Umbilical cord (tissue), 2 donors: Measurements from ENCODE around the gene METTL1. TPM values are rescaled to one million over a fixed set of nuclear protein-coding genes. Genes with fewer than 3 reads are reported as not detected.

Experiments used
- DNase-seq: peaks from one replicate; pipeline ENCODE4 v3.0.0-alpha.2; 2015; ENCODE audit warnings: low spot score
- total RNA-seq: library from RNA; depleted of rRNA; stranded (reverse); fragments of >200 nt; gene quantifications from one replicate; pipeline ENCODE4 v1.2.3, GENCODE V29; 2014; ENCODE audit warnings: low replicate concordance; ENCODE audit not compliant: insufficient read depth

The METTL1 gene
- total RNA-seq, 1 donor from 2014 or later: not detected

DNA sequence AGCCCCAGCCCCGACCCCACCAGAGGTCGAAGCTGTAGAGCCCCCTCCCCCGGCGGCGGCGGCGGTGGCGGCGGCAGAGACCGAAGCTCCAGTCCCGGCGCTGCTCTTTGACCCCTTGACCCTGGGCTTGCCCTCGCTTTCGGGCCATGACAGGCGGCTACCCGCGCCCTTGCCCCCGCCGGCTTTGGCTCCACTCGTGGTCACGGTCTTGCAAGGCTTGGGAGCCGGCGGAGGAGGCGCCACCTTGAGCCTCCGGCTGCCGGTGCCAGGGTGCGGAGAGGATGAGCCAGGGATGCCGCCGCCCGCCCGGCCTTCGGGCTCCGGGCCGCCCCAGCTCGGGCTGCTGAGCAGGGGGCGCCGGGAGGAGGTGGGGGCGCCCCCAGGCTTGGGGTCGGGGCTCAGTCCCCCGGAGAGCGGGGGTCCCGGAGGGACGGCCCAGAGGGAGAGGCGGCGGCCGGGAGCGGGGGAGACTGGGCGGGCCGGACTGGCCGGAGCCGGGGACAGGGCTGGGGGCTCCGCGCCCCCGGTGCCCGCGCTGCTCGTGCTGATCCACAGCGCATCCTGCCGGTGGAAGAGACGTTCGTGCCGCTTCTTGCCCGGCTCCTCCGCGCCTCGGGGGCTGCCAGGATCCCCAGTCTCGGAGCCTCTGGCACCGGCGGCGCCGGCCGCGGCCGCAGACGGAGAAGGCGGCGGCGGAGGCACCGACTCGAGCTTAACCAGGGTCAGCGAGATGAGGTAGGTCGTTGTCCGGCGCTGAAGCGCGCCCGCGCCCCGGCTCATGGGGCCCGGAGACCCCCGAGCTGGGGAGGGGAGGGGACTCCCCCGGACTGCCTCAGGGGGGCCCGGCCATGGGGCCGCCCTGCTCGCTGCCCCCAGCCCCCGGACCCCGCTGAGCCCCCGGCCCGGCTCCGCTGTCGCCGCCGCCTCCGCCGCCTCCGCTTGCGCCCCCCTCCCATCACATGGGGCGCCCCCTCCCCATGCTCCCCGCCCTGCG is 34.1 kb downstream of the METTL1 start:
- no peak for DNase-seq

DNA sequence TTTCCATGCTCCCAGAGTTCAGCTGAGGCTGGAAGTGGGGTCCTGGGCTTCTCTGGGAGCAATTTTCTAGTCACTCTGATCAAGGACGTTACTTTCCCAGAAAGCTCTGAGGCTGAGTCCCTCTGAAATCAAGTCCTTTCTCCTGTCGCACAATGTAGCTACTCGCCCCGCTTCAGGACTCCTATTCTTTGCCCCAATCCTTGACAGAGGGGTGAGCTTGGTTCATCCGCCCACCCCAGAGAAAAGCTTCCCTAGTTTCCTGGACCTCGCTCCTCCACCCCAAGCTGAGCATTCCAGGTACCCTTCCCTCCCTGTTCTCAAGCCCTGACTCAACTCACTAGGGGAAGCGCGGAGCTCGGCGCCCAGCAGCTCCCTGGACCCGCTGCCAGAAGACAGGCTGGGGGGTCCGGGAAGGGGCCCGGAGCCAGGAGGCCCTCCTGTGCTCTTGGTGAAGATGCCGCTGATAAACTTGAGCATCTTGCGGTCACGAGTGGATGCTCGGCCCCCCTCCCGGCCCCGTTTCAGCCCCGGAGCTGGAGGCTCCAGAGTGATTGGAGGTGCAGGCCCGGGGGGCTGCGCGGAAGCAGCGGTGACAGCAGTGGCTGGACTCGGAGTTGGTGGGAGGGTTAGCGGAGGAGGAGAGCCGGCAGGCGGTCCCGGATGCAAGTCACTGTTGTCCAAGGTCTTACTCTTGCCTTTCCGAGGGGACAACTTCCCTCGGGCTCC is 35.0 kb downstream of the METTL1 start:
- DNase-seq: no peak

DNA sequence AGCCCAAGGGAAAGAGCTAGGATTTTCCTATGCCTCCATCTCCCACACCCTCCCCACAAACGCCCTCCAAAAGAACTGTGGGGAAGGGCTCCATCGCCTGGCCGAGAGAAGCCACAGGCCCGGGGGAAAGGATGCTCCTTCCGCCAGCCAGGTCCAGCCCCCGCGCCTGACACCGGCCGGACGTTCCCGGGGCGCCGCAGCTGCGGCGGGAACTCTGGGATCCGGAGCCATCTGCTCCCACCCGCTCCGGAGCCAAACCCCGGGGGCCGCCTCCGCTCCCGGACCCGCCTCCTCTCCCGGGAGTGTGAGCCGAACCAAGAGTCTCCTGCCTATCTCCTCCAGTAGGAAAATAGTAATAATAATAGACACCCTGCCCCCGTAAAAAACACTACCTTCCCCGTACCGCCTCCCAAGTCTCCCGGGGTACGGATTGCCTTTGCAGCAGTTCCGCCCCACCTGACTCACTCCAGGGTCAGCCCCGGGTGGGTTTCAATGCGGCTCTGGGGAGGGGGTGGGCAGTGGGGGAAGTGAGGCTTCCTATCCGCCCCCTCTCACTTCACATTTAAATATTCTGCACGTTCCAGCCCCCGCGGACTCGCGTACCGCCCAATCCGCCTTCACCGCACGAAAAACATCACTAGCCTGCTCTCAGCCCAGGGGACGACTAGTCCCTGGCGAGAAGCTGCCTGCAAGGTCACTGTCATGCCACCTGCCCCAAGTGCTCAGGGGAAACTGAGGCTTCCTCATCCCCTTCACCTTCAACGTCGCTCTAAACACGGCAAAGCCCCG is 35.8 kb downstream of the METTL1 start:
- no peak for DNase-seq

DNA sequence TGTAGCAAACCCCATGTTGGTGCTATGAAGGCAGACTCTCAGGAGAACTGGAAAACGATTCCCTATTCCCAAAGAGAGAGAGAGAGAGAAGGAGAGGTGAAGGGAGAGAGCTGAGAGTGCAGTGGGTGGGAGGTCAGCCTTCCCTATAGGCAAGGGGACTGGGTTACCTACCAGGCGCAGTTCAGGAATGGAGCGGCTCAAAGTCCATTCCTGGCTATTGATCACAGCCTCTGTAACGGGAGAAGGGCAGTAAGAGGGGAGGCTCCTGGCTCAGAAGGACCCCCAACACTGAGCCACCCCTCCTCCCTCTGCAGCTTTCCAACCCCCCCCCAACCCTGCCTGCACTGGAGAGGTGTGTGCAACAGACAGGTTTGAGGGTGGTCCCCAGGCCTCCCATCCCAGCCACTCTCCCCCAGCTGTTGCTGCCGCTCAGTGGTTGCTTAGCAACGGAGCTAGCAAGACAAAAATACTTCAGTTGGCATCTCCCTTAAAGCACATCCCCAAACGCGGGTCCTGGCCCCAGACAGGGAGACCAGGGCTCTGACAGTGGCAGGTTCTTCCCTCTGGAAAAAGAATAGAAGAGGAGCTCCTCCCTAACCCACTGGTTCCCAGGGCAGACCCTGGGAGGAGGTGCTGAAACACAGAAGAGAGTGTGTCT is 36.6 kb downstream of the METTL1 start:
- DNase-seq: no peak

- DNase-seq: no peak
Observed at GRCh38 chr12:57734591-57734990, 37.3 kb downstream of the METTL1 start.

DNA sequence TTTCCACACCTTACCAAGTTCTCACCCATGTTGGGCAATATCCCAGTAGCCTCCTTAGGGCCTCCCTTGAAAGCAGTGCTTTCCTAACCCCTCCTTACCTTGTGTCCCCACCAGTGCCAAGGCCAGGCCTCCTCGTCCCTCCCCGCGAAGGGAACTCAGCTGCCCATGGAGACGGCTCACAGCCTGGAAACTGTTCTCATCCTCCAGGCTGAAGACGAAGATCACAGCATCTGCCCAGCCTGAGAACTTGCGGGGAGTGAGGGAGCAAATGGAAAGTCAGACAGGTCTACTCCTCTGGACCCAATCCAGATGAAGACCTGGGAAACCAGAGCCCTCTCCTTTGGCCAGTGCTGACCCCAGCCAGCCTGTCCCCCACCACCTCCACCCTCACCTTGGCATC is 38.0 kb downstream of the METTL1 start:
- DNase-seq: no peak

DNA sequence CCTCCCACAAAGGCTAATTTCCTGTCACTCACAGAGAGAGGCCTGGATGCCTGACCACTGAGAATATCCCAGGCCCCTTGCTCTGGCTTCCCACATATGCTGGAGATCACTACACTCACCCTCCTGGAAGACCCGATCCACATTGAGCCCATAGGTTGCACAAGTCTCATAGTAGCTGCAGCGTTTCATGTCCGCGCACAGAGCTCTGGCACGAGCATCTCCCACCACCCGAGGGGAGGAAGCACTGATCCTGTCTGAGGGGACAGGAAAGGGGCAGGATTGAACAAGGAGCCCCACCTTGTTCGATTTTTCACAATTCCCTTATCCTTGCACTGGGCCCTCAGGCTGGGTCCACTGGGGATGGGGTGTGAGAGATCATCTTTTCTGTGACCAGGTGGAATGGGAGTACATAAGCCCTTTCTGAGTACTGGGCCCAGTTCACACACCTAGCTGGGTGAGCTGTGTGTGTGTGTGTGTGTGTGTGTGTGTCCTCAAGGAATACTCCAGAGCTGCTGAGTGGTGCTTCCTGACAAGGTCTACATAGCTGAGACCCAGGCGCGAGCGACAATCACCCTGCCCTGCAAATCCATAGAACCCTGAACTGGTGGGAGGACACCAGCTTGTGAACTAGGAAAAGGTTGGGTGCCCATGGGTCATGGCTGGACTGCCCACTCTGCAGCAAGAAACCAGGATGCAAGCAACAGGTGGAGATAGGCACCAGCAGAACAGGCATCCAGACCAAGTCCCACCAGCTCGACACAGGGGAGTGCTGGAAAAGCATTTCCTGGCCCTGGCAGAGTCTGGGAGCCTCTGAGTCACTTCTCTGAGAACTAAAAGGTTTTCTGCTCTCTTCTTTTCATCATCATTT is 38.9 kb downstream of the METTL1 start:
- no peak for DNase-seq

GRCh38 chr12:57732270-57732669 is 39.6 kb downstream of the METTL1 start:
- no peak for DNase-seq

DNA sequence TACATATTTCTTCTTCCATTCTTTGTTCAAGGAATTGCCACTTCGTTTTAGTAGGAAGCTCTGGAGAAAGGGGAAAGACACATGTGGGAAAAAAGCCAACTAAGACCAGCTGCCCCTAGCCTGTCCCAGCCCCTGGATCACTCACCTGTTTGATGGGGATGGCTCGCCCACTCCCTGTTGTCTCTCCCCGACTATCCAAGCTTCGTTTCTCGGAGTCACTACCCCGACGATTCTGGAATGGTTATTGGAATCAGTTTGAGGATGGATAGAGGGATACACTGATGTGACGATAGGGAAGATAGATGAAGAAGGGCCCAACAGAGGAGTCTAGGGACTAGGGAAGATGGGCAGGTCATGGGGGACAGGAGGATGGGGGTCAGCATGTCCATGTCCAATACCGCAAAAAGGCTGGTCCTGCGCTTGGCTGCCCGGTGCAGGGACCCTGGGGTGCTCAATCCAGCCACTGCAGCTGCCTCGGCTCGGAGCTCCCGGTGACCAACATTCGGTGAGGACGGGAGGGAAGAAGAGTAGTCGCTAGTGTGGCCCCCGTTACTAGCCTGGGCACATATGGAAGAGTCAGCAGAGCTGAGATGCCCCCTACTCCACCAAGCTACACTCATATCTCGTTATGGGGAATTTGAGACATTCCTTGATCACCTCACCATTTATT is 40.4 kb downstream of the METTL1 start:
- no peak for DNase-seq

DNA sequence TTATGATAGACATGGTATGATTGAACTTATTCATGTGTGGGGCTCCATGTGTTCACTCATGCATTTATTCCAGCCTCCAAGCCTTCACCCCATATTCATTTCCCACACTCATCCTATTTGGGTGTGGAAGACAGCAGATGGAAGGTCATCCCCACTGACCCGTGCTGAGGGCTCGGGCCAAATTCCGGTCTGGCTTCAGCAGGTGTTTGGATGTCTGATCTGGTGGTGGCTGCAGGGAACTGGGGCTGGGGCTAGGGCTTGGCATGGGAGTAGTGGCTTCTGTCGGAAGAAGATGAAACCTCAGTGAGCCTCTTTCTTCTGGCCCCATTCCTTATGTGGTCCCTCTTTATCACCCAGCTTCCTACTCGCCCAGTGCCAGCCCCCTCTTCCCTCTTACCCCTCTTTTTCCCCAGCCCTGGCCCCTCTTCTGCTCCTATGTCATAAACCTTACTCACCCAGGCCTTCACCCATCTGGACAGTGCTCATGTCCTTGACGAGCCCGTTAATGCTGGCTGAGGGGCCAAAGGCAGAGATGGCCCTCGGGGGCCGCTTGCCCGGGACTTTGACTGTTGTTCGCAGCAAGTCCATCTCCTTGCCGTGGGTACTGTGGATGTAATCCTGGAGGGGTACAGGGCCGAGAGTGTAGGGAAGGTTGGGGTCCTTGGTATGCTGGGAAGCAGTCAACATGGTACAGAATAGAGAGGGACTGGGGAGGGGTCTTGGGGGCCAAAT is 41.4 kb downstream of the METTL1 start:
- DNase-seq: peak; percentile 0

GRCh38 chr12:57729321-57729844 is 42.5 kb downstream of the METTL1 start:
- no peak for DNase-seq

DNA sequence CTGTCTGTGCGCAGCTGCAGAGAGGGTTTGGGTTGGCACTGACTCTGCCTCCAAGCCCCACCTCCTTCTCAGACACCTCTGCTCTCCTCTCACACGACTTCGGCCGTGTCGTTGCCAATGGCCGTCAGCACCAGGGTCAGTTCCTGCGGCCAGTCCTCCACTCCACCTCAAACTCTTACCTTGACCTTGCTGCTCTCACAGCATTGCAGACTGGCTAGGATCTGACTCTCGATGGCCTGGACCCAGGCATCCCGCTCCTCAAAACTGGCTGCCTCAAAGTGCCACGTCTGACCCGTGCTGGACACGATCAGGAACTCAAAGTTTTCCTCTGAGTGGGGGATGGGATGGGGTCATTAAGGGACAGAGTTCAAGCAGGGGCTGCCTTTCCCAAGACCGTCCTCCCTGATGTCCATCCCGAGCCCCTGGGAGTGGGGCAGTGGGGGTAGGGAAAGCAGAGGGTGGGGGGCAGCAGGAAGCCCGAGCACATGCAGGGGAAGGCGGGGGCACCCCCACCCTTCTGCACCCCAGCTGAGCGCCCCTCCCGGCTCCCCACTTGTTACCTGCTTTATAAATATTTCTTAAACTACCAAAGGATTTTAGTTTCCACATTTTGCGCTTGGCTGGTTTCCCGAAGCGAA is 44.0 kb downstream of the METTL1 start:
- DNase-seq: no peak

- DNase-seq: no peak
Observed at GRCh38 chr12:57726884-57727757, 44.8 kb downstream of the METTL1 start.

DNA sequence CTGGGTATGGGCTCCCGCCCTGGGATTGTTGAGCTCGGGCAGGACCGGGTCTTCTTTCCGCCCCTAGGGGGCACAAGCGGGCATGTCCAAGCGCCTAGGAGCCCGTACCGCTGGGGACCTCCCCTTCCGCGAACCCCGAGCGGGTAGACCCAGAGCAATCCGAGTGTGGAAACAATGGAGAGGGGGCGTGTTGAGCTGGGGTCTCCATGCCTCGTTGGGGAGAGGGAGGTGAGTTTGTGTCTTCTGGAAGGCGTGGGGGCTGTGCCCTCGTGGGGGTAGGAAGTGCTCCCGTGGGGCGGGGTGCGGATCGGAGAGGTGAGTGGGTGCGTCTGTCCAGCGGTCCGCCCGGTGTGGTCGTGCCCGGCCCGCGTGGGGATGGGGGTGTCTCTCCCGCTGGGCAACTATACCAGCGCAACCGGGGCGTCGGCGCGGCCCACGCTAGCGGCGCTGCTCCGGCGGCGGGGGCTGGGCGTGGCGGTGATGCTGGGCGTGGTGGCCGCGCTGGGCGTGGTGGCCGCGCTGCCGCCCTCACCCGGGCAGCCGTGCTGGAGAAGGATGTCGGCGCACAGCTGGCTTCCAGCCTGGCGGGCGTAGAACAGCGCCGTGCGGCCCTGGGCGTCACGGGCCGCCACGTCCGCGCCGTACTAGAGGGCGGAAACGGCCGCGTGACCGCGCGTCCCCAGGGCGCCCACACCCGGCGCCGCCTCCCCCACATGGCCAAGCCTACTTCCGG is 45.6 kb downstream of the METTL1 start:
- peak; percentile 84 for DNase-seq

DNA sequence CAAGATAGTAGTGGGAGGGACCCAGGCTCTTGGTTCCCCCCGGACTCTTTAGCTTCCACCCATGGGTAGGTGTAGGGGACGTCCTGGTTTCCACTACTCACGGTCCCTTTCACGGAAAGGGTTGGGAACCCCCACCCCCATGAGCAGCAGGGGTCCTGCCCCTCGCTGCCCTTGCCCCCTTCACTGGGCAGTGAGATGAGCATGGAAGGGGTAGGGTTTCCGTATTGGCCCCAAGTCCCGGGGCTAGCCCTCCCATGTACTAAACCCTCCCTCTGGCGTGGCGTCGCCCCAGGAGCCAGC is 46.1 kb downstream of the METTL1 start:
- DNase-seq: no peak

- DNase-seq: no peak
Observed at GRCh38 chr12:57724936-57725740, 46.8 kb downstream of the METTL1 start.
